GM18870 (cell line): Measurements from ENCODE around the gene EML1.
"Not testable (repeated sequence)": the region's sequence is repeated elsewhere in the genome, so short reads cannot be mapped to it uniquely, and the experiment has no call there.

Experiments used
- ATAC-seq: cut with Tn5 transposase; IDR thresholded peaks from one replicate; pipeline ENCODE4 v1.9.1; 2021; ENCODE audit warnings: moderate library complexity; ENCODE audit not compliant: unreplicated experiment

EML1 gene

DNA sequence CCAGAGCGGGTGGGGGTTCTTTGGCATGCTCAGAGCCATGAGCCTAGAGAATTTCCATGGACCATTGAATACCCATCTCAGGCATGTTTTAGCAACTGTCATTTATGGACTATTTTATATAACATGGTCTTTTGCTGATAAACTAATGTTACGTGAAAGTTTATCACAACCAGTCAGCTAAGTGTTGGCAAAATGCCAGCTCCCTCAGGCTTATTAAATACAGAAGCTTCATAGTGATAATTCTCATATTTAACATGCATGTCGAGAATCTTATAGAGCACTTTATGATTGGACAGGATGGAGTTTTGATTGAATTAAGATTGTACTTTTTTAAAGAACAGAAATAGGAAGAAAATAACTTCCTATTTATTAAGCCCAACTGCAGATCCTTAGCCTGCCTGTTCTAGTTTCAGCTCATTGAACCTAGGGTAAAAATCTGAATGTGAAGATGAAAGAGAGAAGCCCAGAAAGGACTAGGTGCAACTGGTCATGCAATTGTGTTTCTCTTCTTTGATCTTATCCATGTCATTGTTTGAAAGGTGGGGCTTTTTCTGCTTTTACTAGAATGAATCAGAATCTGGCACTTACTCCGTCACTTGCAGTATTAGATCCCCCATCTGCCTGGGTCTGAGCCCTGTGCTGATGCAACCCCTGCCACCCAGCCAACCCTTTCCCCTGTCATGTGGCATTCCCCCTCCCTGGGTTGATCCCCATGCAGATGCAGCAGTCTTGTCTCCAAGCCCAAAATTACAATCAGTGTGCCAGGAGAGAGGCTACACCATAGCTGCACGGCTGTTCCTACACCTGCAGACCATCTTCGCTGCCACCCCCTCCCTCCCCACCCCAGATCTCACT, 137.4 kb downstream of the EML1 start:
- ATAC-seq: peak; percentile 88

DNA sequence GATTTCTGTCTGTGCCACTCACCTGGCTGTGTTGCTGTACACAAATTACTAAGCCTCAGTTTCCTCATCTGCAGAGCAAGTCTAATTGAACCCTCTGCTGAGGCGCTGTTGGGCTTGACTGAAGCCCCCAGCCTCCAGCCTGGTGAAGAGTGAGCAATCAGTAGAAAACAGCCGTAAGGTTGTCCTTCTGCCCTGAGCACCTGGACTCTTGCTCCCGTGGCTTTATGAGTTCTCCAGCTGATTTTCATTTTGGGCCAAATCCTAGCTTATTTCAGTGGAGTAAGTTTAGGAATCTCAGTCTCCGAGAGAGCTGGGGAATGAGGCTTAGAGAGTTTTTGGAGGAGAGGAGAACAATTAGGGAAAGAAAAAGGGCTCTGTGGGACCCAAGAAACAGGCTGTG, 138.1 kb downstream of the EML1 start:
- ATAC-seq: no peak

DNA sequence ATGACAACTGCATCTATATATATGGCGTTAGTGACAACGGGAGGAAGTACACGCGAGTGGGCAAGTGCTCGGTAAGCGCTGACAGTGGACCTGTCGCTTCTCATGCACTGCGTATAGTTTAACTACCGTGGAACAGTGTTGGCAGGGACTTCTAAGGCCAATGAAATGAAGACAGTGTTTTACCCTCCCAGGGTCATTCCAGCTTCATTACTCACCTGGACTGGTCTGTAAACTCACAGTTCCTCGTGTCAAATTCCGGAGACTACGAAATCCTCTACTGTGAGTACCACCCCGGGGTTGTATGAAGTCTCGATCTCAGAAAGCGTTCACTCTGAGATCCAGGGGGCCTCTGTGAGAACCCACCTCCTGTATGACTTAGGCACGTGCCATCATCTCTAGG, 142.8 kb downstream of the EML1 start:
- ATAC-seq: no peak

DNA sequence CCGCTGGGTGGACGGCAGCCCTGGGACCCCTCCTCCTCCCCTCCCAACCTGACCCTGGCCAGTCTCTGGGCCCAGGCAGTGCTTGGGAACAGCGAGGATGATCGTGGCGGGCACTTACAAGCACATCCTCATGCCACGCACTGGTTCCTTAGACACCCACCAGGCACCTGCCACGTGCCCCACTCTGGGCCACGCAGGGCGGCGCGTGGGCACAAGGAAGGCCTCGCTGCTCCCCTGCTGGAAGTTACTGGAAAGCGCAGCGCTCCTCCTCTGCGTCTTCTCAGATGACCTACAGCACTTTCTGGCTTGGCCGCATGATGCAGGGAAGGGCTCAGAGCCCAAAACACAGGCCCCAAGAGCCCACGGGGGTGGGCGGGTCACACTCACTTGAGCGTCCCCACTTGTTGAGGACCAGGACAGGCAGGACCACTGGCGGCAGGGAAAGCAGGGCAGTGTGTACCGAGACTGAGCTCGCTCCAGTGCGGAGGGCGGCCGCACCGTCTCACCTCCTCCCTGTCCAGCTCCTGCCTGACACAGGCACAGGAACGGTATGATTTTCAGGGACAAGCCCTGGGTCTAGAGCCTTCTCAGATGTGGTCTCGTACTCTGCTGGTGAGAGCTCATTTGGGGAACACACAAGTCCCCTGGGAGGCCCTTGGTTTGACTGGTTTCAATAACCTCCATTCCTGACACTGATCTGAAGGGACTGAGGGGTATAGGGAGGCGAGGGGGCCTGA, 143.7 kb downstream of the EML1 start:
- ATAC-seq: no peak

DNA sequence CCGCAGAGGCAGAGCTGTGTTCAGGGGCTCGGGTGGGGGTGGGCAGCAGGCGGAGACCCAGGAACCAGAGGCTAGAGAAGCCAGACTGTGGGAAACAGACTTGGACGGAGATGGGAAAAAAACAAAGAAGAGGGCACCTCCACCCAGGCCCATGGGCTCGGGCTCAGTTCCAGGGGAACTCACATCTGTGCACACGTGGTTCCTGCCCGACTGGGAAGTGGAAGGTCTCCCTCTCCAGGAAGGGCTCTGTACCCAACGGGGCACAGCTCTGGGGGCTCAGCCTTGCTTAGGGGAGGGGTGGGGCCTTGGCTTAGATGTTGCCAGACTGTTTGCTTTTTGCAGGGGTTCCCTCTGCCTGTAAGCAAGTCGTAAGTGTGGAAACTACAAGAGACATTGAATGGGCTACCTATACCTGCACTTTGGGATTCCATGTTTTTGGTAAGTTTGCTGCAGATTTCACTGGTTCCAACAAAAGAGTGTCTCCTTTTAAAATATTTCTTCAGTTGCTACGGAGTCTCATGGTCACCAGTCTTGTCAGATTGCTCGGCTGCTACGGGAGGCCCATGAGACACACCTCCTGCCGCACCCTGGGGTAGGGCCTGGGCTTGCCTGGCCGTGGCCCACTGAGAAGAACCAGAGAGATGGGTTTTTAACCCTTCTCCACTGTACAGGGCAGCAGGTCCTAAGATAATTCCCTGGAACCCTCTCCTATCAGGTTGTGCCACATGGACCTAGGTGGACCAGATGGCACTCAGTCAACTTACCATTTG, 144.4 kb downstream of the EML1 start:
- ATAC-seq: no peak

DNA sequence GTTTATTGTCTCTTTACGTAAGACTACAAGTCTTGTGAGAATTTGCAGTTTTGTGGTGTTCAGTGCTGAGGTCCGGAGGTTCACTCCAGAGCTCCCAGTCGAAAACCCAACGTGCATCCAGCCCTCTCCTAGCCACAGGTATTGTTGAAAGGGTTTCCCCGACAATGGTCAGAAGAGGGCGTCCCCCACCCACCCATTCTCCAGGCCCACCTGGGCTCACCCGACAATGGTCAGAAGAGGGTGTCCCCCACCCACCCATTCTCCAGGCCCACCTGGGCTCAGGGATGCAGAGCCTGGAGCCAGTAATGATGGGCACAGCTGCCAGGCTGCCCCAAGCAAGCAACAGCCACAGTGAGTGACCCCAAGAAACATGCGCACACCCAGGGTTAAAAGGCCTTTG, 145.2 kb downstream of the EML1 start:
- ATAC-seq: no peak

DNA sequence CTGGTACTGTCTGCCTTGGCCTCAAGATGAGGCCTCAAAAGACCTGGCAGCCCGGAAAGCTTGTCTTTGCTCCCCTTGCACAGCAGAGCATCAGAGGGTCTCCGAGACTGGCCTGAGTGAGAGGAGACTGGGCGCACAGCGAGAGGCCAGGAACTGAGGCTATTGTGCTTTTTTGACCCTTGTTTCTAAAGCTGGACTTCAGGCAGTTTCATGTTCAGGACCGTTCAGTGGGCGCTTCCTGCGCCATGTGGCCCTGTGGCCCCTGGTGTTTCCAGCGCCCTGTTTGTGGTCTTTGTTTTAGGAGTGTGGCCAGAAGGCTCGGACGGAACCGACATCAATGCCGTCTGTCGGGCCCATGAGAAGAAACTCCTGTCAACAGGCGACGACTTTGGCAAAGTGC, 145.7 kb downstream of the EML1 start:
- ATAC-seq: no peak

DNA sequence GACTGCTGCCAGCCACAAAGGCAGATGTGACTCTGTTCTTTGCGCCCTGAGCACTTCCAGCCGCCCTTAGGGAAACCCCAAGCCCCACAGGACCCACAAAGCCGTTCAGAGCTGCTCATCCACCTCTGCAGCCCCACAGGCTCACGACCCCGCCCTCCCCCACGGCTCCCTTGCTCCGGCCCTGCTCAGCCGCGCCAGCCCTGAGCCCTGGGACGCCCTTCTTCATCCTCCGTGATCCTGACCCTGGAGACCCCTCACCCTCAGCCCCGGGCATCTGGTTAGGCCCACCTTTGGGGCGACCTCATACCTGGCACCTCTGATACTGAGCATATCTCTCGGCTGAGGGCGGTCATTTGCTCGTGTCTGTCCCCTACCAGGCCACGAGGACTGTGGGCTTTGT, 146.2 kb downstream of the EML1 start:
- no peak for ATAC-seq

DNA sequence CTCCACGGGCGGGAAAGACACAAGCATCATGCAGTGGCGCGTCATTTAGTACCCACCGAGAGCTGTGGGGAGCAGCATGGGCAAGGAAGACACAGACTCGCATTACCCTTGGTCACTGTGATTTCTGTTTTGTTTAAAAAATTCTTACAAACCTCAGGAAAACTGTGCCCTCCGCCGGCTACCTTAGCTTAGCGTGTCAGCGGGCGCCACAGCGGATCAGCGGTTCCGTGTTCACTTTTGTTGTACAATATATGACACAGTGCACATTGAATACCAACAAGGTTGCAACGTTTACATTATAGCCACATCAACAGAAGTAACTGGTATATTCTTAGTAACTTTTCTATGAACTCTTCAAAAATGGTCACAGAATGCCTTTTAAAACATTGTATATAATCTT, 146.9 kb downstream of the EML1 start:
- no peak for ATAC-seq

DNA sequence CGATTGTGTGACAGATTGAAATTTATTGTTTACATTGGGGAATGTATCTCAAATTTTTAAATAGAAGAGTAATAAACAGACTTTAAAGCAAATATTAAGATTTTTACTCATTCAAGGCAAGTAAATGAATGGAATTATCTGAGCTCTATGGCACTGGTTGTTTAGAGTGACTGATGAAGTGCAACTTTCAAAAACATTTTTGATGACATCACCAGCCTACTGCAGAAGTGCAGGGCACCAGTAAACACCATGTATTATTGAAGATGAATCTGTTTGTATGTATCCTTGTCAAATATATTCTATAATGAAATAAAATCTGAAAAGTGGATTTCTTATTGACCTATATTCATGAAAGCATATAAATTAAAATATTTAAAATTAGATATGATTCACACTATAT, 148.0 kb downstream of the EML1 start:
- no peak for ATAC-seq

DNA sequence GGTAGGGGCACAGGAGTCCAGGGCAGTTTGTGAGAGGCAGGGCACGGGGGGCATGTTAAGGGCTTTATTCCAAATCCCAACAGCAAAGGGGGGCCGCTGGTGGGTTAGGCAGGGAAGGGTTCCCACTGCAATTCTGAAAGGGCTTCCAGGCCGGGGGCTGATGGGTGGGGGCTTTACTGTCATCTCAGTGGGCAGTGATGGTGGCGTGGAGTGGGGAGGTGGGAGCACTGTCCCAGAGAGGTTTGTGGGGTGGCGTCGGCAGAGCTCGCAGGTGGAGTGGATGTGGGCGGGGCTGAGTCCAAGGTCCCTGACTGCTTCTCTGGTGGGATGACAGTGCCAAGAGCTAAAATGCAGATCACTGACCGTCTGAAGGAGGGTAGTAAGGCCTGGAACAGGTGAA, 150.4 kb downstream of the EML1 start:
- no peak for ATAC-seq

DNA sequence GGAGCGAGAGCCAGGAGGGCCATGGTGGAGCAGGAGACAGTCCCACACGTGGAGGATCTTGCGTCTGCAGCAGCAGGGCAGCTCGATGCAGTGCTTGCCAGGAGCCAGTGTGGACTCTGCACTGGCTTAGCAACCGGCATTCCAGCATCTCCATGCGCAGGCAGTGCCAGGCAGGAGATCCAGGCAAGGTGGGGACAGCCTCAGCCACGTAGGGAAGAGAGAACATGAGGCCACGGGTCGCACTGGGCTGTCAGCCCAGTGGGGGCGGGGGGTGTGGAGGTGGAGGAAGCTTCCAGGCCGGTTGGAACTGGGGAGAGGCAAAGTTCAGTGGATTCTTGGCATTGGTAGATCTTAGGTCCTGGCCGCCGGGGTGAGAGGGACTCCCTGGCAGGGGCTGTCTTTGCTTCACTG, 151.0 kb downstream of the EML1 start:
- ATAC-seq: no peak

DNA sequence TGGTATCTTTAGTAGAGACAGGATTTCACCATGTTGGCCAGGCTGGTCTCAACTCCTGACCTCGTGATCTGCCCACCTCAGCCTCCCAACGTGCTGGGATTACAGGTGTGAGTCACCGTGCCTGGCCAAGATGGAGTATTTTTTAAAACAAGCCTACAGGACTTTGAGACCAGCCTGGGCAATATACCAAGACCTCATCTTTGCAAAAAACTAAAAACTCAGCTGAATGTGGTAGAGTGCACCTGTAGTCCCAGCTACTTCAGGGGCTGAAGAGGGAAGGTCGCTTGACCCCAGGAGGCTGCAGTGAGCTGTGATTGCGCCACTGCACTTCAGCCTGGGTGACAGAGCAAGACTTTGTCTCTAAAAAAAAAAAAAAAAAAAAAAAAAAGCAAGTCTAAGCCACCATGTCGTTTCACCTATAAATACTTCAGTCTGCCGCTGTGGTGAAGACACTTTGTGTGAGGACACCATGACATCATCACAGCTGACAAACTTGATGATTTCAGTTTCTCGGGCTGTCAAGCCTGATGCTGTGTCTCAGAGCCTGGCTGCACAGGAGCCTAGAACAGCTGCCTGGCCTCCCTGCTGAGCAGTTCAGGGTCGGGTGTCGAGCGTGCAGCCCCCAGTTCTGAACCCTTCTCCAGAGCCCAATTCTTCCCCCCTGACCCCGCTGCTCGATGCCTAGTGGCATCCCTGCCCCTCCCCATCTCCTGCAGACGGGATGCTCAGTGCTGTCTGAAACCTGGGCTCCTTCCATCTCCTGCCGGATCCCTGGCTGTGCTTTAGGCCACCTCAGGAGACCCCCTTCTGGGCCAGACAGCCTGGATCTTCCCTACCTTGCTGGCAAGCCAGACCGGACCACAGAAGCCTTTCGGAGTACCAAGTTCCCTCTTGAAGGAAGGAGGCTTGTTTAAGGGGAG, 152.8 kb downstream of the EML1 start:
- no peak for ATAC-seq

DNA sequence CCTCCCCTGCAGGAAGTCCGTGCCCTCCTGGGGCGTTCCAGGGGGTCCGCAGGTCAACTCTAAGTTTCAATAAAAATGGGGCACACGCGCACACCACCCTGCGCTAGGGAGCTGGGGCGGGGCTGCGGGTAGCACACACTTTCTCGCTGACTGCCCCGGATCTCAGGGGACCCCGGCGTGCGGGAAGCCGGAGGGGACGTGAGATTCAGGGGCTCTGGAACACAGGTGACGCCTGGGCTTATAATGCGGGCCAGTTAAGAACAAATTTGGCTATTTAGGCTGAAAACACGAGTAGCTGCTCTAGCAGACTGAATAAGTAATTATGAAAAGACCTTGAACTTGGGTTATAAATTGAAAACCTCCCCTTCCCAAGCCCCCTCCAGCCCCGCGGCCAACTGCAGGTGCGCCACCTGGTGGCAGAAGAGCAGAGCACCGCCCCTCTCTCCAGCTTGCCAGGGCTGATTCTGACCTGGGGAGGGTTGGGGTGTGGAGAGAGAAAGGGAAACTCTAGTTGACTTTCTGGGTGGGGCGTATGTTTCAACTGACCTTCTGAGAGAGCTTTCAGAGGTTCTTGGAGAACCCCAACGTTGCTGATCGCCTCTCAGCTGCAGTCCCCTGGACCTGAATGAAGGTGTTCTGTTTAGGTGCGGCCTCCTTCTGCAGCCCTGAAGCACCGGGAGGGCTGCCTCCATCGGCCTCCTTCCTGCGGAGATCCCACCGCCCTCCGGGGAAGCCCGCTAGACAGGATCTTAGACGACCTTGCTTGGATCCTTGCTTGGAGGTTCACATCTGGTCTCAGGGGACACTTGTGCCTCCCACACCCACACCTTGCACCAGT, 153.7 kb downstream of the EML1 start:
- ATAC-seq: no peak

DNA sequence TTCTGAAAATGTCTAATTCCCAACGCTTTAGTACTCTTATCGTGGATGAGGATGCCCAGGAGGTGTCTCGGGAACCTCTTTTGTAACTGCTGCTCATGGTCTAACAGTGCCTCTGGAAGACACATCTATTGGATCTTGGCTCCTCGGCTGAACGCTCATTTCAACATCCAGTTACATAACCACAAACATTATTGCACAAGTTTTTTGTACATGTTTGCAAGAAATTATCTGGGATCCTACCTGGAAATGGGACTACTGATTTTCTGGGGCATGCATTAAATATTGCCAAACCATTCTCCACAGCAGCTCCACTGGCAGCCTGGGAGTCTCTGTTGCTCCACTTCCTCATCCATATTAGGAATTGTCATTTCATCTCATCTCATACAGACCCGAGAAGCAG, 154.5 kb downstream of the EML1 start:
- ATAC-seq: no peak

DNA sequence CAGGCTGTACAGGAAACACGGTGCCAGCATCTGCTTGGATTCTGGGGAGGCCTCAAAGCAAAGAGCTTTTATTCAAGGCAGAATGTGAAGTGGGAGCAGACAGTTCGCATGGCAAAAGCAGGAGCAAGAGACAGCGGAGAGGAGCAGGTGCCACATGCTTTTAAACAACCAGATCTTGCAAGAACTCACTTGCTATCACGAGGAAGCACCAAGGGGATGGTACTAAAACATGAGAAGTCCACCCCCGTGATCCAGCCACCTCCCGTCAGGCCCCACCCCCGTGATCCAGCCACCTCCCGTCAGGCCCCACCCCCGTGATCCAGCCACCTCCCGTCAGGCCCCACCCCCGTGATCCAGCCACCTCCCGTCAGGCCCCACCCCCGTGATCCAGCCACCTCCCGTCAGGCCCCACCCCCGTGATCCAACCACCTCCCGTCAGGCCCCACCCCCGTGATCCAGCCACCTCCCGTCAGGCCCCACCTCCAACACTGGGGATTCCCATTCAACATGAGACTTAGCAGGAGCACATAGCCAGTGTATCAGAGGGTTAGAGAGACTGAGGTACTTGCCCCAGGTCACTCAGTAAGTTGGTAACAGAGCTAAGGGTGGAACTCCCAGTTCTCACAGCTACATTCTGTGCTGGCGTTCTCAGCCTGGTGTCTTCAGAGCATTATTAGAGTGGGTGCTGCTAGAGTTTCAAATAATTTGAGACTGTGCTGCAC, 156.0 kb downstream of the EML1 start:
- ATAC-seq: not testable (repeated sequence)

DNA sequence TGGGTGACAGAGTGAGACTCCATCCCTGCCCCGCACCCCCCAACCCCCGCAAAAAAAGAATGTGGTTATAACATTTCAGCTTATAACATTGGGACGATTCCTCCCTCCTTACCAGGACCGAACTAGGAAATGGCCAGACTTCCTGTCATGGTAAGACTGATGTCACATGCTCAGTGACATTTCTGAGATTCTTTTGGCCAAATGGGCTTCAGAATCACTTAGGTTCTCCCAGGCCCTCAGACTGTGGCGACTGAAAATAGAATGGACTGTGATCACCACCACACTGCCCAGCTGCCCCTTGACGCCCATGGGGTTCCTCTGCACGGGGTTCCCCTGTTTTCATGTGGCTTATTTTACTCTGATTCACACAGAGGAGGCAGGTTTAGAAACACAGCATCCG, 157.0 kb downstream of the EML1 start:
- no peak for ATAC-seq

DNA sequence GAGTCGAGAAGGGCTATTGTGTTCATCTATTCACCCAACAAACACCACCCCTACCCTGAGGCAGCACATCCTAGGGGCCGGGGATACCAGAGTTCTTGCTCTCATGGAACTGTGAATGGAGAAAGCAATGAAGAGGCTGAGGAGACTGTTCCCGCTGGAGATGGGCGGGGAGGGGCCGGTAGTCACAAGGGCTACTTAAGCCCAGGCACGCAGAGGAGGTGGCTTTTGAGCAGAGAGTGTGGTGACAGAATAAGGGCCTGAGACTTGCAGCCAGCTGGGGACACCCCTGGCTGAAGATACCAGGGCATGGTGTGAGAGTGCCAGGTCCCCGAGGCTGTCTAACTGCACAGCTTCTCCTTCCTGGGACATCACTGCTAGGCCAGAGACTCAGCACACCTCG, 157.9 kb downstream of the EML1 start:
- ATAC-seq: no peak

DNA sequence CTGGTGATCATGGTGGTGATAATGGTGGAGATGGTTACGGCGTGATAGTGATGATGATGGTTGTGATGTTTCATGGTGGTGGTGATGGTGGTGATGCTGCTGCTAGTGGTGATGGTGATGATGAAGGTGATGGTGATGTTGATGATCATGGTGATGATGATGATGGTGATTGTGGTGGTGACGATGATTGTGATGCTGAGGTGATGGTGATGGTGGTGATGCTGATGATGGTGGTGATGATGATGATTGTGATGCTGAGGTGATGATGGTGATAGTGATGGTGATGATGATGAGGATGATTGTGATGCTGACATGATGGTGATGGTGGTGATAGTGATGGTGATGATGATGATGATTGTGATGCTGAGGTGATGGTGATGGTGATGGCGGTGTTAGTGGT, 158.8 kb downstream of the EML1 start:
- ATAC-seq: no peak
